ENCODE data around the gene DDI2.

Gene DDI2

DNA sequence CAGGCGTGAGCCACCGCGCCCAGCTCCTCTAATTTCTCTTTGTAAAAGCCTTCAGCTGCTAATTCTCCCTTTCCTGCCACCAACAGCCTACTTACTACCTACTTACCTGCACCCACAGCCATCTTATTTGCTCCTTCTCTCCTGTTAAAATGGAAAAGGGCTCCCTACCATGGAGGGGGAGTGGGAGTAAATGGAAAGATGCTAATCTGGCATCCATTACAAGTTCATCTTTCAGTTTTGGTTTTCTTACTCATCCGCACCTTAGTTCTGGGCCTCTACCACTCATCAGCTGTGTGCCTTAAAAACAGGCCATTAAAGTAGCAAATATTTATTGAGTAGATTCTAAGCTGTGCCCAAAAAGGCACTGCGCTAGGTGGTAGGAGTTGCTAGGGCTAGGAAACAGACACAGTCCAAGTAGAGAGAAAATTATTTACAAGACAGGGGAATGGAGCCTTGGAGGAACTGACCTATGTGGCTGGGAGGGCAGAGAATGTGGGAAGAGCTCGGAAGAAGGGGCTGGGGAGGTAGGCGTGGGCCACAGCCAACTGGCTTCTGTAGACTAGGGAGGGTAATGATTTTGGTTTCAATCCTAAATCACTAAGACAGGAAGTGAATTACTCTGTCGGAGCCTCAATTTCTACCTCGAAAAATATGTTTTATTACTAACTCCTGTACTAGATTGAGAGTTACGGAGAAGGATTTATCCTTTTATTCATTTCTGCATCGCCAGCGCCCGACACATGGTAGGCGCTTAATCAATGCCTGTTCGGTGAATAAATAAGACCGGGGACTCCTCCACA, 685 bp upstream of the DDI2 start (continued):
- TF ChIP-seq YY1 (tag by site-specific recombination; IDR thresholded peaks at IDR 0.05), result no peak
- peak; percentile 14; the same call in 1 of the 2 replicates for TF ChIP-seq KLF10 (tag by site-specific recombination; IDR thresholded peaks at IDR 0.05)
- TF ChIP-seq ZNF302 (tag by site-specific recombination; IDR thresholded peaks at IDR 0.05; ENCODE audit: low read depth), result no peak
- TF ChIP-seq, protein P1, sequence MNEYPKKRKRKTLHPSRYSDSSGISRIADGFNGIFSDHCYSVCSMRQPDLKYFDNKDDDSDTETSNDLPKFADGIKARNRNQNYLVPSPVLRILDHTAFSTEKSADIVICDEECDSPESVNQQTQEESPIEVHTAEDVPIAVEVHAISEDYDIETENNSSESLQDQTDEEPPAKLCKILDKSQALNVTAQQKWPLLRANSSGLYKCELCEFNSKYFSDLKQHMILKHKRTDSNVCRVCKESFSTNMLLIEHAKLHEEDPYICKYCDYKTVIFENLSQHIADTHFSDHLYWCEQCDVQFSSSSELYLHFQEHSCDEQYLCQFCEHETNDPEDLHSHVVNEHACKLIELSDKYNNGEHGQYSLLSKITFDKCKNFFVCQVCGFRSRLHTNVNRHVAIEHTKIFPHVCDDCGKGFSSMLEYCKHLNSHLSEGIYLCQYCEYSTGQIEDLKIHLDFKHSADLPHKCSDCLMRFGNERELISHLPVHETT (tag by site-specific recombination; IDR thresholded peaks at IDR 0.05), result no peak
- no peak for TF ChIP-seq YY2 (tag by site-specific recombination; IDR thresholded peaks at IDR 0.05)
- no peak for TF ChIP-seq ZNF248 (tag by site-specific recombination; IDR thresholded peaks at IDR 0.05)
- TF ChIP-seq, protein P2, sequence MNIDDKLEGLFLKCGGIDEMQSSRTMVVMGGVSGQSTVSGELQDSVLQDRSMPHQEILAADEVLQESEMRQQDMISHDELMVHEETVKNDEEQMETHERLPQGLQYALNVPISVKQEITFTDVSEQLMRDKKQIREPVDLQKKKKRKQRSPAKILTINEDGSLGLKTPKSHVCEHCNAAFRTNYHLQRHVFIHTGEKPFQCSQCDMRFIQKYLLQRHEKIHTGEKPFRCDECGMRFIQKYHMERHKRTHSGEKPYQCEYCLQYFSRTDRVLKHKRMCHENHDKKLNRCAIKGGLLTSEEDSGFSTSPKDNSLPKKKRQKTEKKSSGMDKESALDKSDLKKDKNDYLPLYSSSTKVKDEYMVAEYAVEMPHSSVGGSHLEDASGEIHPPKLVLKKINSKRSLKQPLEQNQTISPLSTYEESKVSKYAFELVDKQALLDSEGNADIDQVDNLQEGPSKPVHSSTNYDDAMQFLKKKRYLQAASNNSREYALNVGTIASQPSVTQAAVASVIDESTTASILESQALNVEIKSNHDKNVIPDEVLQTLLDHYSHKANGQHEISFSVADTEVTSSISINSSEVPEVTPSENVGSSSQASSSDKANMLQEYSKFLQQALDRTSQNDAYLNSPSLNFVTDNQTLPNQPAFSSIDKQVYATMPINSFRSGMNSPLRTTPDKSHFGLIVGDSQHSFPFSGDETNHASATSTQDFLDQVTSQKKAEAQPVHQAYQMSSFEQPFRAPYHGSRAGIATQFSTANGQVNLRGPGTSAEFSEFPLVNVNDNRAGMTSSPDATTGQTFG (tag by site-specific recombination; IDR thresholded peaks at IDR 0.05; ENCODE audit: borderline replicate concordance), result no peak
- TF ChIP-seq, protein P3, sequence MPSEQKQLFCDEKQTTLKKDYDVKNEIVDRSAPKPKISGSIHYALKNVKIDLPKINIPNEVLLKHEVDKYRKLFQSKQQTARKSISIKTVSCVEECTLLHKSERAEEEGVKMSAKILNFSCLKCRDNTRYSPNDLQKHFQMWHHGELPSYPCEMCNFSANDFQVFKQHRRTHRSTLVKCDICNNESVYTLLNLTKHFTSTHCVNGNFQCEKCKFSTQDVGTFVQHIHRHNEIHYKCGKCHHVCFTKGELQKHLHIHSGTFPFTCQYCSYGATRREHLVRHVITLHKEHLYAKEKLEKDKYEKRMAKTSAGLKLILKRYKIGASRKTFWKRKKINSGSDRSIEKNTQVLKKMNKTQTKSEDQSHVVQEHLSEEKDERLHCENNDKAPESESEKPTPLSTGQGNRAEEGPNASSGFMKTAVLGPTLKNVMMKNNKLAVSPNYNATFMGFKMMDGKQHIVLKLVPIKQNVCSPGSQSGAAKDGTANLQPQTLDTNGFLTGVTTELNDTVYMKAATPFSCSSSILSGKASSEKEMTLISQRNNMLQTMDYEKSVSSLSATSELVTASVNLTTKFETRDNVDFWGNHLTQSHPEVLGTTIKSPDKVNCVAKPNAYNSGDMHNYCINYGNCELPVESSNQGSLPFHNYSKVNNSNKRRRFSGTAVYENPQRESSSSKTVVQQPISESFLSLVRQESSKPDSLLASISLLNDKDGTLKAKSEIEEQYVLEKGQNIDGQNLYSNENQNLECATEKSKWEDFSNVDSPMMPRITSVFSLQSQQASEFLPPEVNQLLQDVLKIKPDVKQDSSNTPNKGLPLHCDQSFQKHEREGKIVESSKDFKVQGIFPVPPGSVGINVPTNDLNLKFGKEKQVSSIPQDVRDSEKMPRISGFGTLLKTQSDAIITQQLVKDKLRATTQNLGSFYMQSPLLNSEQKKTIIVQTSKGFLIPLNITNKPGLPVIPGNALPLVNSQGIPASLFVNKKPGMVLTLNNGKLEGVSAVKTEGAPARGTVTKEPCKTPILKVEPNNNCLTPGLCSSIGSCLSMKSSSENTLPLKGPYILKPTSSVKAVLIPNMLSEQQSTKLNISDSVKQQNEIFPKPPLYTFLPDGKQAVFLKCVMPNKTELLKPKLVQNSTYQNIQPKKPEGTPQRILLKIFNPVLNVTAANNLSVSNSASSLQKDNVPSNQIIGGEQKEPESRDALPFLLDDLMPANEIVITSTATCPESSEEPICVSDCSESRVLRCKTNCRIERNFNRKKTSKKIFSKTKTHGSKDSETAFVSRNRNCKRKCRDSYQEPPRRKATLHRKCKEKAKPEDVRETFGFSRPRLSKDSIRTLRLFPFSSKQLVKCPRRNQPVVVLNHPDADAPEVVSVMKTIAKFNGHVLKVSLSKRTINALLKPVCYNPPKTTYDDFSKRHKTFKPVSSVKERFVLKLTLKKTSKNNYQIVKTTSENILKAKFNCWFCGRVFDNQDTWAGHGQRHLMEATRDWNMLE (tag by site-specific recombination; conservative IDR thresholded peaks at IDR 0.05; ENCODE audit: low read depth), result 0 out of 2 replicates have a peak, but pooled peaks have one; percentile 19
- TF ChIP-seq, protein P4, sequence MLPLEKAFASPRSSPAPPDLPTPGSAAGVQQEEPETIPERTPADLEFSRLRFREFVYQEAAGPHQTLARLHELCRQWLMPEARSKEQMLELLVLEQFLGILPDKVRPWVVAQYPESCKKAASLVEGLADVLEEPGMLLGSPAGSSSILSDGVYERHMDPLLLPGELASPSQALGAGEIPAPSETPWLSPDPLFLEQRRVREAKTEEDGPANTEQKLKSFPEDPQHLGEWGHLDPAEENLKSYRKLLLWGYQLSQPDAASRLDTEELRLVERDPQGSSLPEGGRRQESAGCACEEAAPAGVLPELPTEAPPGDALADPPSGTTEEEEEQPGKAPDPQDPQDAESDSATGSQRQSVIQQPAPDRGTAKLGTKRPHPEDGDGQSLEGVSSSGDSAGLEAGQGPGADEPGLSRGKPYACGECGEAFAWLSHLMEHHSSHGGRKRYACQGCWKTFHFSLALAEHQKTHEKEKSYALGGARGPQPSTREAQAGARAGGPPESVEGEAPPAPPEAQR (tag by site-specific recombination; IDR thresholded peaks at IDR 0.05), result no peak
- TF ChIP-seq, protein P5, sequence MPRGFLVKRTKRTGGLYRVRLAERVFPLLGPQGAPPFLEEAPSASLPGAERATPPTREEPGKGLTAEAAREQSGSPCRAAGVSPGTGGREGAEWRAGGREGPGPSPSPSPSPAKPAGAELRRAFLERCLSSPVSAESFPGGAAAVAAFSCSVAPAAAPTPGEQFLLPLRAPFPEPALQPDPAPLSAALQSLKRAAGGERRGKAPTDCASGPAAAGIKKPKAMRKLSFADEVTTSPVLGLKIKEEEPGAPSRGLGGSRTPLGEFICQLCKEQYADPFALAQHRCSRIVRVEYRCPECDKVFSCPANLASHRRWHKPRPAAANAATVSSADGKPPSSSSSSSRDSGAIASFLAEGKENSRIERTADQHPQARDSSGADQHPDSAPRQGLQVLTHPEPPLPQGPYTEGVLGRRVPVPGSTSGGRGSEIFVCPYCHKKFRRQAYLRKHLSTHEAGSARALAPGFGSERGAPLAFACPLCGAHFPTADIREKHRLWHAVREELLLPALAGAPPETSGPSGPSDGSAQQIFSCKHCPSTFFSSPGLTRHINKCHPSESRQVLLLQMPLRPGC (tag by site-specific recombination; IDR thresholded peaks at IDR 0.05), result no peak
- TF ChIP-seq, protein P6, sequence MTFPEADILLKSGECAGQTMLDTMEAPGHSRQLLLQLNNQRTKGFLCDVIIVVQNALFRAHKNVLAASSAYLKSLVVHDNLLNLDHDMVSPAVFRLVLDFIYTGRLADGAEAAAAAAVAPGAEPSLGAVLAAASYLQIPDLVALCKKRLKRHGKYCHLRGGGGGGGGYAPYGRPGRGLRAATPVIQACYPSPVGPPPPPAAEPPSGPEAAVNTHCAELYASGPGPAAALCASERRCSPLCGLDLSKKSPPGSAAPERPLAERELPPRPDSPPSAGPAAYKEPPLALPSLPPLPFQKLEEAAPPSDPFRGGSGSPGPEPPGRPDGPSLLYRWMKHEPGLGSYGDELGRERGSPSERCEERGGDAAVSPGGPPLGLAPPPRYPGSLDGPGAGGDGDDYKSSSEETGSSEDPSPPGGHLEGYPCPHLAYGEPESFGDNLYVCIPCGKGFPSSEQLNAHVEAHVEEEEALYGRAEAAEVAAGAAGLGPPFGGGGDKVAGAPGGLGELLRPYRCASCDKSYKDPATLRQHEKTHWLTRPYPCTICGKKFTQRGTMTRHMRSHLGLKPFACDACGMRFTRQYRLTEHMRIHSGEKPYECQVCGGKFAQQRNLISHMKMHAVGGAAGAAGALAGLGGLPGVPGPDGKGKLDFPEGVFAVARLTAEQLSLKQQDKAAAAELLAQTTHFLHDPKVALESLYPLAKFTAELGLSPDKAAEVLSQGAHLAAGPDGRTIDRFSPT (tag by site-specific recombination; IDR thresholded peaks at IDR 0.05), result no peak
- no peak for TF ChIP-seq SP2 (tag by site-specific recombination; IDR thresholded peaks at IDR 0.05)
- TF ChIP-seq, protein P7, sequence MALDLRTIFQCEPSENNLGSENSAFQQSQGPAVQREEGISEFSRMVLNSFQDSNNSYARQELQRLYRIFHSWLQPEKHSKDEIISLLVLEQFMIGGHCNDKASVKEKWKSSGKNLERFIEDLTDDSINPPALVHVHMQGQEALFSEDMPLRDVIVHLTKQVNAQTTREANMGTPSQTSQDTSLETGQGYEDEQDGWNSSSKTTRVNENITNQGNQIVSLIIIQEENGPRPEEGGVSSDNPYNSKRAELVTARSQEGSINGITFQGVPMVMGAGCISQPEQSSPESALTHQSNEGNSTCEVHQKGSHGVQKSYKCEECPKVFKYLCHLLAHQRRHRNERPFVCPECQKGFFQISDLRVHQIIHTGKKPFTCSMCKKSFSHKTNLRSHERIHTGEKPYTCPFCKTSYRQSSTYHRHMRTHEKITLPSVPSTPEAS (tag by site-specific recombination; IDR thresholded peaks at IDR 0.05), result no peak
- TF ChIP-seq, protein P8, sequence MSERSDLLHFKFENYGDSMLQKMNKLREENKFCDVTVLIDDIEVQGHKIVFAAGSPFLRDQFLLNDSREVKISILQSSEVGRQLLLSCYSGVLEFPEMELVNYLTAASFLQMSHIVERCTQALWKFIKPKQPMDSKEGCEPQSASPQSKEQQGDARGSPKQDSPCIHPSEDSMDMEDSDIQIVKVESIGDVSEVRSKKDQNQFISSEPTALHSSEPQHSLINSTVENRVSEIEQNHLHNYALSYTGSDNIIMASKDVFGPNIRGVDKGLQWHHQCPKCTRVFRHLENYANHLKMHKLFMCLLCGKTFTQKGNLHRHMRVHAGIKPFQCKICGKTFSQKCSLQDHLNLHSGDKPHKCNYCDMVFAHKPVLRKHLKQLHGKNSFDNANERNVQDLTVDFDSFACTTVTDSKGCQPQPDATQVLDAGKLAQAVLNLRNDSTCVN (tag by site-specific recombination; optimal IDR thresholded peaks at IDR 0.05), result no peak
- no peak for TF ChIP-seq ZNF214 (tag by site-specific recombination; IDR thresholded peaks at IDR 0.05; ENCODE audit: borderline replicate concordance)
- TF ChIP-seq ZNF561 (tag by site-specific recombination; IDR thresholded peaks at IDR 0.05; ENCODE audit: borderline replicate concordance), result no peak
- no peak for TF ChIP-seq ZNF354C (tag by site-specific recombination; IDR thresholded peaks at IDR 0.05; ENCODE audit: borderline replicate concordance, low read depth)
- TF ChIP-seq, protein P9, sequence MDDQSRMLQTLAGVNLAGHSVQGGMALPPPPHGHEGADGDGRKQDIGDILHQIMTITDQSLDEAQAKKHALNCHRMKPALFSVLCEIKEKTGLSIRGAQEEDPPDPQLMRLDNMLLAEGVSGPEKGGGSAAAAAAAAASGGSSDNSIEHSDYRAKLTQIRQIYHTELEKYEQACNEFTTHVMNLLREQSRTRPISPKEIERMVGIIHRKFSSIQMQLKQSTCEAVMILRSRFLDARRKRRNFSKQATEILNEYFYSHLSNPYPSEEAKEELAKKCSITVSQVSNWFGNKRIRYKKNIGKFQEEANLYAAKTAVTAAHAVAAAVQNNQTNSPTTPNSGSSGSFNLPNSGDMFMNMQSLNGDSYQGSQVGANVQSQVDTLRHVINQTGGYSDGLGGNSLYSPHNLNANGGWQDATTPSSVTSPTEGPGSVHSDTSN (CRISPR knock-in tag; IDR thresholded peaks at IDR 0.05), result no peak
- no peak for TF ChIP-seq ZNF169 (tag by site-specific recombination; IDR thresholded peaks at IDR 0.05)
